Measurements from ENCODE around the gene MCTP1. TPM values are rescaled to one million over a fixed set of nuclear protein-coding genes. Genes with fewer than 3 reads are reported as not detected.

Gene MCTP1
- total and polyA plus RNA-seq, 10 of the 15 experiments (the other 5 are each of a cell fraction or from before 2014, with no cell fraction given), result 12.6 to 45.9 (median 18.8) TPM

GRCh38 chr5:94750681-94751080, 534.2 kb downstream of the MCTP1 start (continued):
- TF ChIP-seq HSF1 (IDR thresholded peaks at IDR 0.05; ENCODE audit: low read depth, low read length), result no peak
- TF ChIP-seq TCF7 (IDR thresholded peaks at IDR 0.05; ENCODE audit: borderline replicate concordance), result no peak
- no peak for TF ChIP-seq E2F8 (IDR thresholded peaks at IDR 0.05; ENCODE audit: low read depth, partially characterized antibody)
- no peak for TF ChIP-seq CBX5 (IDR thresholded peaks at IDR 0.05; ENCODE audit: low read depth)
- no peak for TF ChIP-seq ATF3 (IDR thresholded peaks at IDR 0.05; ENCODE audit: borderline replicate concordance, extremely low read depth, low read depth, low read length)
- TF ChIP-seq PAX8 (IDR thresholded peaks at IDR 0.05), result no peak
- TF ChIP-seq CHD1 (IDR thresholded peaks at IDR 0.05; ENCODE audit: low read depth, low read length), result no peak
- TF ChIP-seq POU2F2 (IDR thresholded peaks at IDR 0.05; ENCODE audit: borderline replicate concordance, low read depth, low read length), result no peak
- no peak for TF ChIP-seq EP300 (IDR thresholded peaks at IDR 0.05; ENCODE audit: borderline replicate concordance in 1 of 2, control insufficient read depth in 1 of 2, low read depth in 2 of 2, low read length in 2 of 2)

All from GM12878 (cell line).